ENCODE results near the gene SLC2A1.

The SLC2A1 gene

DNA sequence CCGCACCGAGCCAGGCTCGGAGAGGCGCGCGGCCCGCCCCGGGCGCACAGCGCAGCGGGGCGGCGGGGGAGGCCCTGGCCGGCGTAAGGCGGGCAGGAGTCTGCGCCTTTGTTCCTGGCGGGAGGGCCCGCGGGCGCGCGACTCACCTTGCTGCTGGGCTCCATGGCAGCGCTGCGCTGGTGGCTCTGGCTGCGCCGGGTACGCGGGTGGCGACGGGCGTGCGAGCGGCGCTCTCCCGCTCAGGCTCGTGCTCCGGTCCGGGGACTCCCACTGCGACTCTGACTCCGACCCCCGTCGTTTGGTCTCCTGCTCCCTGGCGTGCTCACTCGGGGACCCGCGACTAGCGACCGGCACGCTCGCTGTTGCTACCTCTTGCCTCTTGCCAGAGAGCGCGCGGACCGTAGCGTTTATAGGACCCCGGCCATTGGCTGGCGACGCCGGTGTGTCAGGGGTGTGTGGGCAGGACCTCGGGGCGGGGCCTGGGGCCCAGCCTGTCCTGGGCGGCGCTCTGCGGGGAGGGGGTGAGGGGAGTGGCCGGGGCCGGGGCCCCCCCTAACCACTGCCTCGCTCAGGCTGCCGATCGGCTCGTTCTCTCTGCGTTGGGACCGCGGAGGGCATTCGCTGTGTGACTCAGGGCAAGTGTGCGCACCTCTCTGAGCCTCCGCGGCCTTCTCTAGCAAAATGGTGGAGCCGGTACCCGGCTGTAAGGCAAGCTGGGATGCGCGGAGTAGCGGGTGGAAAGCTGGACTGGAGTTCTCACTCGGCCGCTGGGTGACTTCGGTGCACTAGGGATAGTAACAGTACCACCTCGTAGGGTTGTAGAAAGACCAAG, at the start of gene SLC2A1:
Gene SLC2A1 (minus strand): TSS at position 381 of the 832 bp plus-strand sequence. CDS start 217 bp downstream, at position 164.
- peak; percentile 93 to 96 (median 93) for DNase-seq (ENCODE audit: low read depth in 3 of 3)

DNA sequence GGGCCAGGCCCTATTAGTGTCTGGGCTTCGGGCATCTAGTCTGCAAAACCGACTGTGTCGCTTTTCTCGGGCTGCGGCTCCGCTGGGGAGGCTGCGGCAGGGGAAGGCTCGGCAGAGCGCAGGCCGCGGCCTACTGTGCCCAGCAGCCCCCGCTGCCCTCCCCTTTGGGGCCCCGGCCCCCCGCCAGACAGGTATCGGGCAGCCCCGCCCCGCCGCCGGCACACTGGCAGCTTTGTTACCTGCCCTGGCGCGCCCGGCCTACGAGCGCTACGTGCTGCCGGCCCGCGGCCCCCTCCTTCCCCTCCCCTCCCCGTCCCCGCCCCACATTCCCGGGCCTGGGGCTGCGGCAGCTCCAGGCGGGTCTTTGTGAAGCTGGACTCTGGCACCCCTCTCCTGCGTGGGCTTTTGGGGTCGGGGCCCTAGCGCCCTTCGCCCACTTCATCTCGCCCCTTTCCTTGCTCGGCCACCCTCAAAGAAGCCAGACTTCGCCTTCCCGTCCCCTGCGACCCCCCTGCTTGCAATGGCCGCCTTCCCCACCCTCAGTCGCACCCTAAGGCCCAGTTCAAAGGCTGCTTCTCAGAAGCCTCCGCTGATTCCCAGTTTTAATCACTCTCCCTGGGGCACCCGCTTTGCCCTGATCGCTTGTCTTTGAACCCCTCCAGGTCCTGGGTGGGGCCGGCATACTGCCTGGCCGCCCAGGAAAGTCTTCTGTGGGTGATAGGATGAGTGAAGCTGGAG, 48.9 kb upstream of the SLC2A1 start:
- no peak for DNase-seq (ENCODE audit: low read depth in 3 of 3)

DNA sequence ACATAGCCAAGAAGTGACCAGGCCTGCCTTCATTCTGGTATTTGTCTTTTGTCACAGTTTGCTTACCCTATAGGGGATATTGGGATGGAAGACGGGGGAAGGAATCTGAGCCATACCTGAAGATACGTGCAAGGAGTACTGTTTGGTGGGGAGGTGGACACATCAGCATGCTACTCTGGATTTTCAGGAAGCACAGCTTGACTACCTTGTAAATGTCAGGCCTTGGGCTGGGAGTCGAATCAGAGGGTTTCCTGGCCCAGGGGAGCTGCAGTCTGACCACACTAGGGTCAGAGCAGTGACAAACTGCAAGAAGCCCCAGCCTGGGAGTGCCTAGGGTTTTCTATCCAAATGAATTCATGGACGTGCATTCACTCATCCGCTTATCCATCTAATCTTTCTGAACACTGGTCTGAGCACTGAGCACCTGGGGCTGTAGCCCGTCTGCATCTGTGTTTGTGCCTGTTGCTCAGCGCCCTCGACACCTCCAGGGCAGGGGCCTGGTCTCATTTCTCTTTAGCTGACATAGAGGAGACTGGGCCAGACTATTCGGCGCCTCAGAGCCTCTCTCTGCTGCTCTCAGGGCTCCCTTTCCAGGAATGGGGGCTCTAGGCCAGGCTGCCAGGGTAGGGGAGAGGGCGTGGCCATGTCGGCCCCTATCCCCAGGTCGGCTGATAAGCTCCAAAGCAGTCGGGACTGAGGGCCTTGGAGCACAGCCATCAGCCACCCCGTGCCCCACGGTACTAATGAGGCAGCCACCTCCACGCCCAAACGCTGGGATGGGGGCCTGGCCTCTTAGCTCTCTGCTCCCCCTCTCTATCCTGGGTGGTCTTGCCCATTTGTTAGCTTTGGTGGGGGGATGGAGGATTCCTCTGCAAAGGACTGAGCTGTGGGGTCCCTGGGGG, 47.0 kb upstream of the SLC2A1 start:
- DNase-seq (ENCODE audit: low read depth in 3 of 3): no peak

DNA sequence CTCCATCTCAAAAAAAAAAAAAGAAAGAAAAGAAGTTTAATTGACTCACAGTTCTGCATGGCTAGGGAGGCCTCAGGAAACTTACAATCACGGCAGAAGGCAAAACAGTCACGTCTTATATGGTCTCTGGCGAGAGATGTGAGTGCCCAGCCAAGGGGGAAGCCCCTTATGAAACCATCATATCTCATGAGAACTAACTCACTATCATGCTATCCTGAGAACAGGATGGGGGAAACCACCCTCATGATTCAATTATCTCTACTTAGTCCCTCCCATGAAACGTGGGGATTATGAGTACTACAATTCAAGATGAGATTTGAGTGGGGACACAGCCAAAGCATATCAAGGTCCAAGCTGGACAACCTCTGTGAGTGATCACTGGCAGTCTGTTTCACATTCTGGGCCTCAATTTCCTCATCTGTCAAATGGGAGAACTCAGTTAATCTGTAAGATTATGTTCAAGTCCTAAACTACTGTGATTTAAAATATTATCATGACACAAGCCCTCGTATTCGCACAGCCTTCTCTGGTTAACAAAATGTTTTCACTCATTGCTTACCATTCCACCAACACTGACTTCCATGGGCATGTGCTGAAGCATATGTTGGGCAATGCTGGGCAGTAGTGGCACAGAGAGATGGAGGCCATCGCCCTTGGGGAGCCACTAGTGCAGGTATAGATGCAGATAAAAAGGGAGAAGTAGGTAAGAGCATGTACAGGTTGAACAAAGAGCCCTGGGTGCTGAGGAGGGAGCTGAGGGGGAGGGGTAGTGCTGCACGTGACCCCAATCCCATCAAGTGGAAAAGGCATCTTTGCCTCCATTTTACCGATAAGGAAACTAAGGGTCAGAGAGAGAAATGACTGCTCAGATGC, 46.2 kb upstream of the SLC2A1 start:
- no peak for DNase-seq (ENCODE audit: low read depth in 3 of 3)

DNA sequence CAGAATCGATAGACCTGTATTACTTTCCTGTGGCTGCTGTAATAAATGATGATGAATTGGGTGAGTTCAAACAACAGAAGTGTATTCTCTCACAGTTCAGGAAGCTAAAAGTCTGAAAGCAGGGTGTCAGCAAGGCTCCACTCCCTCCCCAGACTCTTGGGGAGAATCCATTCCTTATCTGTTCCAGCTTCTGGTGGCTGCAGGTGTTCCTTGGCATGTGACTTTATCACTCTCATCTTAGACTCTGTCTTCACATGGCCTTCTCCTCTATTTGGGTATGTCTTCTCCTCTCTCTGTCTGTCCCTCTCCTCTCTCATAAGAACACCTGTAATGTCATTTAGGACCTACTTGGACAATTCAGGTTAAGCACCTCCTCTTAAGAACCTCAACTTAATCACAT, 44.1 kb upstream of the SLC2A1 start:
- no peak for DNase-seq (ENCODE audit: low read depth in 3 of 3)

DNA sequence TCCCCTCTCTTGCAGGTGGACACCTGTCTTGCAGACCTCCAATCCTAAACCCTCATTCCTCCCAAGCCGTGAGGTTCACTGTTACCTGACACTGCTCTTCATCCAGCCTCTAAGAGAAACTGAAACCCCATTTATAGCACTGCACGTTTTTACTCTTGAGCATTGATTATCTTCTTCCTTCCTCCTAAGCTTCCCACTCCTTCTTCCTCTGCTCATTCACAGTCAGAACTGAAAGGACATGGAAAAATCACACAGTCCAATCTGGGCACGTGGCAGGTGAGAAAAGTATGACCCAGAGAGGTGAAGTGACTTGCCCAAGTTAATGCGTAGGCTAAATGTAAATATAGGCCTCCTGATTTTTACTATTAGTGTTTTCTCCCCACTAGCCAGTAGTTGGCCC, 43.4 kb upstream of the SLC2A1 start:
- no peak for DNase-seq (ENCODE audit: low read depth in 3 of 3)

DNA sequence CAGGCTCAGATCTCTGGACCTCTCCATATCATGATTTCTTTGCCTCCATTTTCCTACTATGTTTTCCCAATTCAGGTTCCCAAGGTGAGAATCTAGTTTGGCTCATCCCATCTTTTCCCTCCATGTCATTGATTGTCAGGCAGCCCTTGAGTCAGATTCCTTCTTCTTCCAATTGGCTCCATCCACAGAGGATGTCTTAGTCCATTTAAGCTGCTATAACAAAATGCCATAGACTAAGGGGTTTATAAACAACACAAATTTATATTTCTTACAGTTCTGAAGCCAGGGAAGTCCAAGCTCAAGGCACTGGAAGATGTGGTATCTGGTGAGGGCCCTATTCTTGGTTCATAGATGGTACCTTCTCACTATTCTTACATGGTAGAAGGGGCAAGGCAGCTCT, 42.8 kb upstream of the SLC2A1 start:
- DNase-seq (ENCODE audit: low read depth in 3 of 3): no peak

DNA sequence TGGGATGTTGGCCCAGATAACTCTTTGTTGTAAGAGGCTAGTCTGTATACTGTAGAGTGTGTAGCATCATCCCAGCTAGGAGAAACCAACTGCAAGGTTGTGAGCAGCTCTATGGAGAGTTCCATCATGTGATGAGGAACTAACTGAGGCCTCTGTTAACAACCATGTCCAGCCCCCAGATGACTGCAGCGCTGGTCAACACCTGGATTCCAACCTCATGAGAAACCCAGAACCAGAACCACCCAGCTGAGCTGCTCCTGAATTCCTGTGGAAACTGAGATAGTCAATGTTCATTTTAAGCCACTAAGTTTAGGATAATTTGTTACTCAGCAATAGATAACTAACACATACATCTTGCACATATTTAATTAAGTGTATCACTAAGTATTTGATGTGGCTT, 41.6 kb upstream of the SLC2A1 start:
- DNase-seq (ENCODE audit: low read depth in 3 of 3): no peak

DNA sequence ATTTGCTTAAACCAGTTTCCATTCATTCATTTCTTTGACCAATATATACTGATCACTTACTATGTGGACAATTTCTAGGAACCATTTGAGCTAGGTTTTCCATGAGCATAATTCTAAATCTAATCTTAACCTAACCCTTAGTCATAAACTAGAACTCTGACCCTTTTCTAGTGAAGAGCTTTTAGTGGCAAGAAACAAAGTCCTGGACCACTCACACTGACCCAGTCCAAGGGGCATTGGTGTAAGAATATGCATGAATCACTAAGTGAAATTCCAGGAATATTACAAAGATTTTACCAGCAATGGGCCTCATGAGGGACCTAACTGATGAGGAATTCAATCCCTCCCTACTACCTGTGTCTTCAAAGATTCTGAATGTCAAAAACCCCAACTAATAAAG, 40.6 kb upstream of the SLC2A1 start:
- no peak for DNase-seq (ENCODE audit: low read depth in 3 of 3)

DNA sequence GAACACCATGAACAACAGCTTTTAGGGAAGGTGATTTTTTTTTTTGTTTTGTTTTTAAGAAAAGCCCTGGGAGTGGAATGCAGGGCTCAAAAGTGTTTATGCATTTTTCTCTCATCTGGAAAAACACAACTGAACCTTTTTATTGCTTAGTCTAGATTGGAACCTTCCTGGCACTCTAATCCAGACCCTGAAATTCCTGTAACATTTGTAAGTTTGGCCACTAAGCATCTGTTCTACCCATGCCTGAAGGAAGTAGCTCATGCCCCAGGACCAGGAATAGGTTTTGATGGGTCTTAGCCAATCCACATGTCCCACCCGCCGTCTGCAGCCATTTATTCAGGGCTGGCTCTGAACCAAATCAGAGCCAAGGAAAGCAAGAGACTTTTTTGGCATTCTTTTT, 39.7 kb upstream of the SLC2A1 start:
- DNase-seq (ENCODE audit: low read depth in 3 of 3): no peak

DNA sequence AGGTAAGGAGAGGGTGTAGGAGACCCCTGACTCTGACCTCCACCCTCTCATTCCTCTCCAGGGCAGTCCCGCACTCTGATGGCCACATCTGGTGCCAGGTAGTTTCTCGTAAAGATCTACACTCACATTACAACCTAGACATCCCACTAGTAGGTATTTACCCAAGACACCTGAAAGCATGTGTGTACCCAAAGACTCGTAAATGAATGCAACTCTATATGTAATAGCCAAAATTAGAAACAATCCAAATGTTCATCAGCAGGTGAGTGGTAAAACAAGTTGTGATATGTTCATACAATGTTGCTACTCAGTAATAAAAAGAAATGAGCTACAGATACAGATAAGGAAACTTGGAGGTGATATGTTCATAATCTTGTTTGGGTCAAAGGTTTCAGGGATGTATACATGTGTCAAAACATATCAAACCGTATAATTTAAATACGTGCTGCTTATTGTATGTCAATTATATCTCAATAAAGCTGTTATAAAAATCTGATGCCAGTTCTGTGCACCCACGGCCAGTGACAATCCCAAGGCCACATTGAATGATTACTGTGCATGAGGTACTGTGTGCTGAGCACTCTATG, 37.8 kb upstream of the SLC2A1 start:
- no peak for DNase-seq (ENCODE audit: low read depth in 3 of 3)

DNA sequence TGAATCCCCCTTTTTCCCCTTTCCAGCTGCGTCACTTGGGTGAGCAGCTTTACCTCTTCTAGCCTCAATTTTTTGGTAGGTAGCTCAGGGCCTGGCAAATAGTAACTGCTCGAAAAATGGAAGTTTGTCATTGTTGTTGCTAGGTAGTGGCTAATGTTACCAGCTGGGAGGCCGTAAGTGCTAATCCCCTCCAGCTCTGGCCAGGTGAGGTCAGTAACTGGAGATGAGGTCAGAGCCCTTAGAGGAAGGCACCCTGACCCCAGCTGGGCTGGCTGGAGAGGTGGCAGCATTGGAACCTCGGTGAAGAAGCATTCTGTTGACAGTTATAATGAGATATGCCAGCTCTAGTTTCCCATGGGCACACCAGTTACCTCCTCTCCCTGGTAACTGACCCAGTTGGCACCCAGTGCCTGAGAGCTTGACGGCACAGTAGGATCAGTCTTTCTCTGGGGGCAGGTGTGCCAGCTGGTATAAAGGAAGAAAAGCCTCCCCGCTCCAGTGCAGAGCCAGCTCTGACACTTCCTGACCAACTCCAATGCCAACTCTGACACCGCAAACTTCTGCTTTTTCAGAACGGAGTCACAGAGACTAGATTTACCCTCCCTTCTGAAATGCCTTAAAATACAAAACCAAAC, 35.0 kb upstream of the SLC2A1 start:
- no peak for DNase-seq (ENCODE audit: low read depth in 3 of 3)

DNA sequence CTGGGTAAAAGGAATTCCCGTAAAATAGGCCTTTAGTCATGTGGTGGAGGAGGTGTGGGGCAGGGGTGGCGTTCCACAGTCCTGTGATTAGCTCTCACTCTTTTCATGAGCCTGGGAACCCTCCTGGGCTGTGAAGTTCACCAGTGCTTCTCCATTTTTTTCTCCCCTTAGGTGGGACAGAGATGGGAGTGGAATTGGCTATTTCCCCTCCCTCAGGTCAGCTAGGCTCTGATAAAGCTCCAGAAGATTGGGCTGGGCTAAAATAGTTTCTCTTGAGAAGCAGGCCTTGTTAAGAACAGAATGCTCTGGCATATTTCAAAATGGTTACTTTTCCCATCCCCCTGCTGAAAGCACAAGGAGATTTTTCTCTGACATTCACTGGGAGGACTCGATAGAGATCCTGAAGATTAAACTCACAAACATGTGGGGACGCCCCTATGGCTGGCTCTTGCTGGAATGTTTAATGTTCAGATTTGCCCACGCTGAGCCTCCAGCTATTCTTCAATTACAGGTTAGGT, 33.4 kb upstream of the SLC2A1 start:
- no peak for DNase-seq (ENCODE audit: low read depth in 3 of 3)

DNA sequence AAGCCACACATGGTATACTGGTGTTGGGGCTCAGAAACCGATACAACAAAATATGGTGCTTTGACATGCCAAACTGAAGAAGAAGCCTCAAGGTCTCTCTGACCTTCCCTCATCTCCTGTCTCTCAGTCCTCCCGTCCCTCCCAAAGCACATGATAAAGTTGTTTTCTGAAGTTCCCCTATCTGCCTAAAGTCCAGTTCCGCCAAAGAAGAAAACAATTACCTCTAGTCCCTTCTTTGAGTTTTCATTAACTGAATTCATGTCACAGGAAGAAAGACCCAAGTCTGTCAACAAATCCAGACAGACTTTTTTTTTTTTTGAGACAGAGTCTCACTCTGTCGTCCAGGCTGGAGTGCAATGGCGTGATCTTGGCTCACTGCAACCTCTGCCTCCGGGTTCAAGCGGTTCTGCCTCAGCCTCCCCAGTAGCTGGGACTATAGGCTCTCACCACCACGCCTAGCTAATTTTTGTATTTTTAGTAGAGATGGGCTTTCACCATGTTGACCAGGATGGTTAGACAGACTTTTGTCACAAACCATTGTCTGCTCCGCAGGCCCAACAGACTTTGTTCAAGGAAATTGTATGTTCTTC, 32.2 kb upstream of the SLC2A1 start:
- no peak for DNase-seq (ENCODE audit: low read depth in 3 of 3)

DNA sequence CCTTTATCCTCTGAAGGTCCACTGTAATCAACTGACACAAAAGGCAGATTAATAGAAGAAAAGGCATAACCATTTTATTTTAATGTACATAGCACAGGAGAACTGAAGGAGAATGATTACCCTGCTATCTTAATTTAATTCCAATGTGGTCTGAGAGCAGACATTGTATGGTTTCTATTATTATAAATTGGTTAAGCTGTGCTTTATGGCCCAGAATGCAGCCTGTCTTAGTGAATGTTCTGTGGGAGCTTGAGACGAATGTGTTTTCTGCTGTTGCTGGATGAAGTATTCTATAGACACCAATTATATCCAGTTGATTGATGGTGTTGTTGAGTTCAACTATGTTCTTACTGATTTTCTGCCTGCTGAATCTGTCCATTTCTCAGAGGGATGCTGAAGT, 25.0 kb upstream of the SLC2A1 start:
- no peak for DNase-seq (ENCODE audit: low read depth in 3 of 3)

DNA sequence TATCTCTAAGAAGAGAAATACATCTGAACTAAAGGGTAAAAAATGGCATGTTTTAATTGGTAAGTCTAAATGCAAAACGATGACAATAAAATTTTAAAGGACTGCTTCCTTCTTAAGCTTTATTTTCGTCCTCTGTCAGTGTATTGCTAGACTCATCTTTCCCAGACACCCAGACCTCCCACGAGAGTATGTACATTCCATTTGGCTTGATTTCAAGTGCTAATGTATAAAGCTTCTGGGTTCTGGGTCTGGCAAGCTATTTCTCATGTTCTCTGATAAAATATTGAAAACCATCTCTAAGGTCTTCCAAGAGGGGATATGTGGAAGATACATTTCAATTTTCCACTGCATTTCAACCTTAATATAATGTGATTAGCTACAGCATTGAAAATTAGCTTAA, 24.6 kb upstream of the SLC2A1 start:
- no peak for DNase-seq (ENCODE audit: low read depth in 3 of 3)

DNA sequence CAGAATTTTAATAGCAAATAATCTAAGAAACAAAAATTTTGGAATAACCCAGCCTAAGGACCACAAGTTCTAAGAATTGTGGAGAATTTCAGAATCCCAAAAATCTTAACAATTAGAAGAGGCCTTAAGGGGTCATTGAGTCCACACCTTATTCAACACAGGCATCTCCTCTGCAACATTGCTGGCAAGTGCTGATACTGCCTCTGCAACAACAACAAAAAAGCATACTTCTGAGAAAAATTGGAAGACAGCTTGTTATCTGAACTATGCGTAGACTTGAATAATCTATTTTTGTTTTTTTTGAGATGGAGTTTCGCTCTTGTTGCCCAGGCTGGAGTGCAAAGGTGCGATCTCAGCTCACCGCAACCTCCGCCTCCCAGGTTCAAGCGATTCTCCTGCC, 24.0 kb upstream of the SLC2A1 start:
- DNase-seq (ENCODE audit: low read depth in 3 of 3): no peak

DNA sequence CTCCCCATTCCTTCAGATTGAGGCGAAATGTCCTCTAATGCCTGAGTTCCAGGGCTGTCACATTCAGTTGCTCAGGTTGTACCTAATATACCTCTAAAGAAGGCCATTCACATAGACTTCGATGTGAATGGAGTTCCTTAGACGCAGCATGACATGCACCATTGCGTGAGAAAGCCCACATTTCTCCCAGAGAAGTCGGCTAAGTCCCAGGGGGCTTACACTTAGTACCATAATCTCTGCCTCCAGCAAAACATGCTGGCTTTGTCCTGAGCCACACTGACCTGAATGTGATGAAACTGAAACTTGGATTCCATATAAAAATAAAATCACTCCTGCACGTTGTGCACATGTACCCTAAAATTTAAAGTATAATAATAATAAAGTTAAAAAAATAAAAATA, 23.2 kb upstream of the SLC2A1 start:
- DNase-seq (ENCODE audit: low read depth in 3 of 3): no peak

DNA sequence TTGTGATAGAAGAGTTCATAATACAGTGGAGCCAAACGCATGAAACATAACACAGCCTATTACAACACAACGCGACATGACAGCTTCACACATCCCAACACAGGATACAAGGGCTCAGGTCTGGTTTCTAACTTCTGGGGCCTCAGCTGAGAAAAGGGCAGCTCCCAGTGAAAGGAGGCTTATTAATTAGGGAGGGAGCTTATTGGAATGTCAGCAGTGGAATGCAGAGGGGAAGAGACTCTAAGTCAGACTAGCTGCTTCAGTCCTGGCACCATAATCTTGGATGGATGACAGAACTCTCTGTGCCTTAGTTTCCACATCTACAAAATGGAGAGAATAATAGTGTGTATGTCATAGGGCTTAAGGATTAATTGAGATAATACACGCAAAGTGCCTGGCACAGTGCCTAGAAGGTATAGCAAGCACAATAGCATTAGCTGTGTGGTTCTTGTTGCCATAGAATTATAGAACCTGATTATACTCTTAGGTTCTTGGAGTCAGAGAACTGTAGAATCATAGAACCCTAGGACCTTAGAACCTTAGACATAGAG, 22.7 kb upstream of the SLC2A1 start:
- DNase-seq (ENCODE audit: low read depth in 3 of 3): no peak
